Naive B cell (primary cell): Measurements from ENCODE around the gene MIB1. TPM values are rescaled to one million over a fixed set of nuclear protein-coding genes. Genes with fewer than 3 reads are reported as not detected.
"Not testable (repeated sequence)": the region's sequence is repeated elsewhere in the genome, so short reads cannot be mapped to it uniquely, and the experiment has no call there.

ENCODE experiments used
- ATAC-seq, 2 donors: fragments of 150-1000 bp; cut with Tn5 transposase; 2 replicates each; pipeline ENCODE4 v1.10.0; 2021; ENCODE audit warnings: low read depth in 2 of 2, mild to moderate bottlenecking in 2 of 2, moderate library complexity in 2 of 2
- DNase-seq: peaks from one replicate; pipeline ENCODE4 v3.0.0; 2022
- H3K27ac Mint-ChIP-seq, 6 donors: one replicate each; pipeline ENCODE4 v1.8.0; 2020 to 2022; ENCODE audit warnings: mild to moderate bottlenecking in 6 of 6, mixed read lengths in 6 of 6, moderate library complexity in 5 of 6, inconsistent platforms in 2 of 6
- H3K27me3 Mint-ChIP-seq, 3 donors: one replicate each; pipeline ENCODE4 v1.8.0; 2021 to 2022; ENCODE audit warnings: mixed read lengths in 3 of 3, mild to moderate bottlenecking in 1 of 3
- H3K36me3 Mint-ChIP-seq, 2 donors: one replicate each; pipeline ENCODE4 v1.8.0; 2020 to 2022; ENCODE audit warnings: mixed read lengths in 2 of 2, inconsistent platforms in 1 of 2, mild to moderate bottlenecking in 1 of 2
- H3K4me1 Mint-ChIP-seq, 3 donors: one replicate each; pipeline ENCODE4 v1.8.0; 2020 to 2022; ENCODE audit warnings: mixed read lengths in 3 of 3, inconsistent platforms in 1 of 3, mild to moderate bottlenecking in 1 of 3, moderate library complexity in 1 of 3
- H3K4me3 Mint-ChIP-seq, 8 donors: one replicate each; pipeline ENCODE4 v1.8.0; 2020 to 2022; ENCODE audit warnings: mild to moderate bottlenecking in 8 of 8, mixed read lengths in 8 of 8, moderate library complexity in 8 of 8, inconsistent platforms in 2 of 8
- H3K9me3 Mint-ChIP-seq, 7 donors: one replicate each; pipeline ENCODE4 v1.8.0; 2020 to 2022; ENCODE audit warnings: mixed read lengths in 7 of 7, mild to moderate bottlenecking in 5 of 7, inconsistent platforms in 2 of 7, moderate library complexity in 1 of 7
- polyA plus RNA-seq, 6 donors: library from polyadenylated mRNA; unstranded; fragments of 300-500 nt; fragmentation: Illumina TruSeq; gene quantifications; one replicate each; pipeline ENCODE4 v1.2.3, GENCODE V29; 2021; ENCODE audit warnings: low read depth in 6 of 6

Gene MIB1
- 1 to 10 TPM; 2.6 to 6.1 (median 4.1) TPM for polyA plus RNA-seq

DNA sequence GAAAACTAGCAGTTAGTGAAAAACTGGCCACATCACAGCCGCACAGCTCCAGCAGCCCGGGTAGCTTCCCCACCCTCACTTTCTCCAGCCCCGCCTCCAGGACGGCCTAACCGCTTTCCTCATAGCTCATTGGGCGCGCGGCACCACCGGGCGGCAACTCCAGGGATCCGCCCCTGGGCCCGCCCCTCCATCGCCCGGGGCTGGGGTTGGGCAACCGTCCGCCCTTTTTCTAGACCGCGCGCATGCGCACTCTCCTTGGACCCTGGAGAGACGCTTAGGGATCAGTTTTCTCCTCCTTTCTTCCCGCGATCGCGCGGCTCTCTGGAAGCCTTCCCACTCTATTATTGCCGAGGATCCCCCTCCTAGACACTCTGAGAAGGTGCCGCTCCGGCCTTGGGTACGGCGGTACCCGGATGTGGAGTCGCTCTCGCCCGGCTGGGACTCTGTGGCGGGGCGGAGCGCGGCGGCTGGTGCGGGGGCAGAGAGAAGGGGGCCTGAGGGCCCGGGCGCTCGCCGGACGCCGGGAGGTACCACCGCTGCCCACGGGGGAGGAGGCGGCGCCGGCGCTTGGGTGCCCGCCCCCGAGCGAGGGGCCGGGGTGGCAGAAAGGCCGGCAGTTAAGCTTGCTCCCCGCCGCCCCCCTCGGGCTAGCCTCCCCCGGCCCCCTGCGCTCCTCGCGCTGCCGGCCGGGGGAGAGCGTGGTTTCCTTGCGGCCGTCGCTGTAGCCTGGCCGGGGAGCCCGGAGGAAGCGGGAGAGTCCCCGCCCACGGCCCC, at the start of gene MIB1:
MIB1 (plus strand) TSS at position 255 of the 774 bp plus-strand sequence. CDS start 792 bp downstream, outside the sequence.
- Mint-ChIP-seq H3K9me3 (peaks cover 2 to 10% (median 7%) of the 10 kb centered on the region in 7 donors), H3K4me3 (peak within 1 kb of the TSS; percentile 91 to 99 (median 96)), H3K27me3 (no peaks in the 10 kb centered on the region), H3K4me1 (peaks cover 23 to 38% (median 27%) of the 10 kb centered on the region in 3 donors), H3K27ac (peak within 1 kb of the TSS; percentile 90 to 99 (median 96)), H3K36me3 (peaks cover 8% of the 10 kb centered on the region in 2 donors)
- ATAC-seq, result peak; percentile 94 to 96
- peak; percentile 99 for DNase-seq

DNA sequence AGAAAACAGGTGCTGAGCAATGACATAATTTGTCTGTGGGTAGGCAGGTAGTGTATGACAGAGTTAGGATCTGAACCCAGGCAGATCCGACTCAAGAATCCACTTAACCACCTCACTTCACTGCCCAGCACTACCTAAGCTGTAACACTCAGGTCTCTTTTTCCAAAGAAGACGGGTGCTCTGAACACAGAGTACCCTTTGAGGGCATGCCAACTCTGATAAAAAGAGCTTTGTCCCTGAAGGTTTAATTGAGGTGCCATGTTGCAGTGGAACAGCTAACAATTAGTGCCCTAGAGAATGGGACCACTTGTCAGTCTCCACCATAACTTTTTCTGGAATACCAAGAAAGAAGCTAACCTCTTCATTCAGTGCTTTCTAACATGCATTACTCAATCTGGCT, 47.3 kb upstream of the MIB1 start:
- Mint-ChIP-seq H3K27ac (no peak overlapping the region), H3K4me3 (no peak overlapping the region)
- no peak for ATAC-seq

GRCh38 chr18:21700528-21701075, 40.0 kb upstream of the MIB1 start:
- Mint-ChIP-seq H3K4me1 (peaks cover 23 to 27% (median 23%) of the 10 kb centered on the region in 3 donors), H3K27me3 (no peaks in the 10 kb centered on the region)

More for the DNA sequence above, 47.3 kb upstream of the MIB1 start:
- Mint-ChIP-seq H3K36me3 (peaks cover 29 to 38% of the 10 kb centered on the region in 2 donors), H3K27me3 (no peaks in the 10 kb centered on the region), H3K9me3 (peaks cover 0 to 14% (median 8%) of the 10 kb centered on the region in 7 donors), H3K4me1 (peaks cover 0 to 13% (median 6%) of the 10 kb centered on the region in 3 donors)
- DNase-seq, result no peak

GRCh38 chr18:21701621-21702020, 39.0 kb upstream of the MIB1 start:
- Mint-ChIP-seq H3K4me1 (peaks cover 23 to 31% (median 23%) of the 10 kb centered on the region in 3 donors), H3K9me3 (no peaks in the 10 kb centered on the region), H3K36me3 (peaks cover 0 to 7% of the 10 kb centered on the region in 2 donors), H3K27ac (no peak overlapping the region), H3K4me3 (peak overlapping the region in 2 of 8 donors; percentile 16 to 96), H3K27me3 (no peaks in the 10 kb centered on the region)
- ATAC-seq (no peak), DNase-seq (no peak)

More at GRCh38 chr18:21700528-21701075, 40.0 kb upstream of the MIB1 start:
- Mint-ChIP-seq H3K9me3 (no peaks in the 10 kb centered on the region), H3K27ac (no peak overlapping the region), H3K4me3 (peak overlapping the region in 2 of 8 donors; percentile 44 to 96), H3K36me3 (peaks cover 3 to 10% of the 10 kb centered on the region in 2 donors)
- ATAC-seq (no peak), DNase-seq (no peak)

- no peak for ATAC-seq
- H3K9me3 Mint-ChIP-seq, result no peaks in the 10 kb centered on the region
- DNase-seq, result no peak
Measured at GRCh38 chr18:21702602-21703001, 38.0 kb upstream of the MIB1 start.

DNA sequence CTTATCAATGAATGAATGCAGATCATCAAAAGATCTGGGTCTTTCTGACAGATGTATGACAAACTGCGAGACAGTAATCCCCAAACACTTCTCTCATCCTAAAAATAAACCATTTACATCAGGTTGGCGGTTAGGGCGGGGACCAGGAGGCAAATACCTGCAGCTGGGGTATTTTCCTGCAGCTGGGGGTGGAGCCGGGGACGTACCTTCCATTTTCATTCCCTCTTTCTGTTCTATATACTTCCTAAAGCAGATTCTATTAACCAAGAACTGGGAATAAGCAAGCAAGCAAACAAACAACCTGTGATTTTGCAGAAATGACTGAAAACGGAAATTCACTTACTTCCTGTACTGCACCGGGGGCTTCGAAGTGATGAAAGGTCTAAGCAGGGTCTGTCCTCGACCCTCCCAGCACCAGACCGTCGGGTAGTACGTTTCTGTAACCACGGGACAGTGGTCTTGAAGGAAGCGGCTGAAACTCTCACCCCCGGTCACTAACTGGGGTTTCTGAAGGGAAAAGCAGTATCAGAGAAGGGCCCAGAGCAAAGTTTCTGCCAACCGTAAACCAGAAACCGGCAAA, 37.3 kb upstream of the MIB1 start:
- Mint-ChIP-seq H3K27me3 (no peaks in the 10 kb centered on the region), H3K27ac (peak overlapping the region; percentile 93 to 98 (median 96)), H3K36me3 (no peaks in the 10 kb centered on the region), H3K4me1 (peaks cover 20 to 31% (median 23%) of the 10 kb centered on the region in 3 donors), H3K4me3 (peak overlapping the region; percentile 94 to 99 (median 96)), H3K9me3 (no peaks in the 10 kb centered on the region)
- ATAC-seq (peak; percentile 2 to 3), DNase-seq (no peak)

More at GRCh38 chr18:21702602-21703001, 38.0 kb upstream of the MIB1 start:
- H3K27me3 Mint-ChIP-seq, result no peaks in the 10 kb centered on the region
- peaks cover 23 to 31% (median 23%) of the 10 kb centered on the region in 3 donors for H3K4me1 Mint-ChIP-seq
- peak overlapping the region in 2 of 6 donors; percentile 47 to 95 for H3K27ac Mint-ChIP-seq
- H3K36me3 Mint-ChIP-seq, result peaks cover 0 to 5% of the 10 kb centered on the region in 2 donors
- peak overlapping the region in 7 of 8 donors; percentile 47 to 99 (median 96) for H3K4me3 Mint-ChIP-seq

DNA sequence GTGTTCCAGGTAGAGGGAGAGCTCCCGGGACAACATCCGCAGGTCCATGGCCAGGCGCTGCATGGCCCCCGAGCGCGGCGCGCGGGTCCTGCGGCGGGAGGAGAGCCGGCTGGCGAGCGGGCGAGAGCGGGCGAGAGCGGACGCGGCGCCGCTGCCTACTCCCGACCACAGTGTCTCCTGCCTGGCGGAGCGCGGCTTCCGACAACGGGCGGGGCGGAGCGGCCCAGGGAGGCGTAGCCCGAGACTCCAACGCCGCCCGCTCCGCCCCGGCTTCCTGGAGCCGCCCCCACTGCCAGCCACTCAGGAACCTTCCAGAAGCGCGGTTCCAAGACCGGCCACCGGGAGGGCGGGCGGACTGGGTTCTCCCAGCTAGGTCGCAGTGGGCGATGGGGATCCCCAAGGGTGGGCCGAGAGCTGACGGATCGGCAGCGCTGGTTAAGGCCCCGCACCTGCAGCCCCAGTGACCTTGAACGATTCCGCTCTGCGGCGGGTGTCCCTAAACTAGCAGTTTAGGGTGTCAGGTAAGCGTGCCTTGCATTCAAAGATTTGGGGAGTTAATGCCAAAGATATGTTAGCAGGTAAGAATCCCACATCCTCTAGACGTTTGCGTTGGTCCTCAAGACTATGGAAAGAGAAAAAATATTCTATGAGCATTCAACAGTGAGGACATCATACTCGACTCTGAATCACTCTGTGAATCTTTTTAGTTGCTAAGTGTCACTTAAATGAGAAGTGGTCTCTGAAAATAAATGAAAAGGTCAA, 35.8 kb upstream of the MIB1 start, which contains the start of gene ABHD3:
ABHD3 (minus strand) TSS at position 172 of the 762 bp plus-strand sequence; CDS start at position 63, 109 bp downstream.
- H3K27ac Mint-ChIP-seq, result peak within 1 kb of the TSS; percentile 93 to 98 (median 96)
- peaks cover 18 to 29% (median 23%) of the 10 kb centered on the region in 3 donors for H3K4me1 Mint-ChIP-seq
- H3K36me3 Mint-ChIP-seq, result no peaks in the 10 kb centered on the region
- no peaks in the 10 kb centered on the region for H3K9me3 Mint-ChIP-seq
- DNase-seq, result peak; percentile 92
- peak; percentile 86 to 87 for ATAC-seq
- H3K27me3 Mint-ChIP-seq, result no peaks in the 10 kb centered on the region
- H3K4me3 Mint-ChIP-seq, result peak within 1 kb of the TSS; percentile 94 to 99 (median 96)

GRCh38 chr18:21706386-21706865, 34.2 kb upstream of the MIB1 start:
- H3K4me1 Mint-ChIP-seq, result peaks cover 18 to 29% (median 23%) of the 10 kb centered on the region in 3 donors
- no peak for ATAC-seq
- H3K27ac Mint-ChIP-seq, result no peak overlapping the region
- no peaks in the 10 kb centered on the region for H3K36me3 Mint-ChIP-seq
- H3K4me3 Mint-ChIP-seq, result peak overlapping the region in 1 of 8 donors; percentile 48
- no peak for DNase-seq
- H3K9me3 Mint-ChIP-seq, result no peaks in the 10 kb centered on the region
- no peaks in the 10 kb centered on the region for H3K27me3 Mint-ChIP-seq

DNA sequence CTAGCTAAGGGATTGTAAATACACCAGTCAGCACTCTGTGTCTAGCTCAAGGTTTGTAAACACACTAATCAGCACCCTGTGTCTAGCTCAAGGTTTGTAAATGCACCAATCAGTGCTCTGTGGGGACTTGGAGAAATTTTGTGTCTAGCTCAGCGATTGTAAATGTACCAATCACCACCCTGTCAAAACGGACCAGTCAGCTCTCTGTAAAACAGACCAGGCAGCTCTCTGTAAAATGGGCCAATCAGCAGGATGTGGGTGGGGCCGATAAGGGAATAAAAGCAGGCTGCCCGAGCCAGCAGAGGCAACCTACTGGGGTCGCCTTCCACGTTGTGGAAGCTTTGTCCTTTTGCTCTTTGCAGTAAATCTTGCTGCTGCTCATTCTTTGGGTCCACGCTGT, 33.5 kb upstream of the MIB1 start:
- not testable (repeated sequence) for H3K9me3 Mint-ChIP-seq, H3K27ac Mint-ChIP-seq, DNase-seq, H3K27me3 Mint-ChIP-seq, ATAC-seq, H3K36me3 Mint-ChIP-seq
- H3K4me3 Mint-ChIP-seq, result peak overlapping the region in 3 of 8 donors; percentile 0 to 48 (median 12)
- peaks cover 18 to 29% (median 23%) of the 10 kb centered on the region in 3 donors for H3K4me1 Mint-ChIP-seq

GRCh38 chr18:21714474-21714873, 26.1 kb upstream of the MIB1 start:
- DNase-seq (no peak), ATAC-seq (no peak)
- H3K27me3 Mint-ChIP-seq, result no peaks in the 10 kb centered on the region
- peaks cover 0 to 12% (median 4%) of the 10 kb centered on the region in 7 donors for H3K9me3 Mint-ChIP-seq
- peak overlapping the region in 1 of 6 donors; percentile 13 for H3K27ac Mint-ChIP-seq
- peaks cover 0 to under 1% (median 0%) of the 10 kb centered on the region in 3 donors for H3K4me1 Mint-ChIP-seq
- no peaks in the 10 kb centered on the region for H3K36me3 Mint-ChIP-seq
- H3K4me3 Mint-ChIP-seq, result no peak overlapping the region

DNA sequence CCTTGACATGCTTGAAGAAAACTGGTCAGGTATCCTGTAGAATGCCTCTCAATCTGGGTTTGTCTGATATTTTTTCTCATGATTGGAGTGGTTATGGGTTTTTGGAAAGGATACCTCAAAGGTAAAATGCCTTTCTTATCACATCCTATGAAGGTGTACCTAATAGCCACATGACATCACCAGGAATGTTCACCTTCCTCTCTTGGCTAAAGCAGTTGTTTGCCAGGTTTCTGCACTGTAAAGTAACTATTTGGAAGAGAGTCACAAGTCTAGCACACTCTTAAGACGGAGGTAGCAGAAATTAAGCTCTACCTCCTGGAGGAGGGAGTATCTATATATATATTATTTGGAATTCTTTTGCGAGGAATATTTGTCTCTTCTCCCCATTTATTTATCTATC, 17.9 kb upstream of the MIB1 start:
- Mint-ChIP-seq H3K27me3 (no peaks in the 10 kb centered on the region), H3K4me3 (no peak overlapping the region), H3K4me1 (no peaks in the 10 kb centered on the region), H3K27ac (no peak overlapping the region), H3K9me3 (no peaks in the 10 kb centered on the region), H3K36me3 (no peaks in the 10 kb centered on the region)
- DNase-seq, result no peak
- no peak for ATAC-seq

DNA sequence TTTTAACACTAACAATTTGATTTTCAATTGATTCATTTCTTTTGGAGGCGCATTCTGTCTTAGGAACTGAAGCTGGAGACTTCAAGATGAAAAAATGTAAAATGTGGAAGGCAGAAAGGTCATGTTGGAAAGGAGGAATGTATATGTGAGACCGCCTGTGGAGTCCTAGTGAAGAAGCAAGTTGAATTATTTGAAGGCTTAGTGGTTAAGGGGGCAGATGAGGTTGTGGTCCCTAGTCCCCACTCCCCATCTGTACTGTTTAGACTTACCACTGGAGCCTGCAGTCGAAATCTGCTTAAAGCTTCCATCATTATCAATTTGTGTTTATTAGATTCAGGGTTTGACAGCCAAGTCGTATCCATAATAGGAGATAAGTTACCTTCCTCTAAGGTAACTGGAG, 15.4 kb upstream of the MIB1 start:
- Mint-ChIP-seq H3K36me3 (no peaks in the 10 kb centered on the region), H3K27me3 (no peaks in the 10 kb centered on the region), H3K4me3 (no peak overlapping the region), H3K9me3 (no peaks in the 10 kb centered on the region), H3K4me1 (no peaks in the 10 kb centered on the region), H3K27ac (no peak overlapping the region)
- ATAC-seq (no peak), DNase-seq (no peak)

DNA sequence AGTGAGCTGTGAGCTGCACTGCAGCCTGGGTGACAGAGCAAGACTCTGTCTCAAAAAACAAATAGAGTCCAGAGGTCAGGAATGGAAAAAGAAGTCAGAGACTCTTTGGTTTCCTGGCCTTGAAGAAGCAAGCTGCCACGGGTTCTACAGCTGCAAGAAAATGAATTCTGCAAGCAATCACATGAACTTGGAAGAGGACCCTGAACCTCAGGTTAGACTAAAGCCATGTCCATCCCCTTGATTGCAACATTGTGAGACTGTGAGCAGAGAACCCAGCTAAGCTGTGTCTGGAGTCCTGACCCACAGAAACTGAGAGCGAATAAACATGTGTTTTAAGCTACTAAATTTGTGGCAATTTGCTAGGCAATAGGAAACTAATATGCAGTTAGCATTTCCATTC, 12.9 kb upstream of the MIB1 start:
- Mint-ChIP-seq H3K27ac (no peak overlapping the region), H3K4me3 (no peak overlapping the region), H3K4me1 (no peaks in the 10 kb centered on the region), H3K27me3 (no peaks in the 10 kb centered on the region), H3K36me3 (no peaks in the 10 kb centered on the region), H3K9me3 (no peaks in the 10 kb centered on the region)
- DNase-seq, result no peak
- no peak for ATAC-seq
